ENCODE data around the gene C3orf62.

The C3orf62 gene

GRCh38 chr3:49276475-49277382, at the start of gene C3orf62:
C3orf62 (minus strand) TSS chr3:49277232; CDS start chr3:49276872, 360 bp downstream.
- DNase-seq = no peak

DNA sequence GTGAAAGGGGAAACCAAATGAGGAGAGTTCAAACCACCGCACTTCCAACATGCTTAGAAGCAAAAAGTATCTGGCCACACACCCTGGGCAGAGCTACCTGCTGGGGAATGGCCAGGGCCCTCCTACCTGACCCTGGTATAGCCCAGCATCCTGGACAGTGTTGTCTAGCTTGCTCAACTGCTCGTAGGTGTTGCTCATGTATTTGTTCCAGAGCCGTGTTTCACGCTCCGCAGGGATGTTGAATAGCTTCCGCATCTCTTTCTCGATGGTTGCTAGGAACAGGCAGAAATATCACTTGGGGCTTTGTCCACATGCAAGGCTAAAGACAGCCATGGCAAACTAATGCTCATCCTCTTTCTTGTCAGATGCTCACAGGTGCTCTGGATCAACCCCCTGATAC, 47.7 kb upstream of the C3orf62 start:
- DNase-seq = no peak

GRCh38 chr3:49316696-49317457, 39.8 kb upstream of the C3orf62 start:
- DNase-seq = no peak

GRCh38 chr3:49313896-49314688, 37.1 kb upstream of the C3orf62 start:
- DNase-seq = no peak

DNA sequence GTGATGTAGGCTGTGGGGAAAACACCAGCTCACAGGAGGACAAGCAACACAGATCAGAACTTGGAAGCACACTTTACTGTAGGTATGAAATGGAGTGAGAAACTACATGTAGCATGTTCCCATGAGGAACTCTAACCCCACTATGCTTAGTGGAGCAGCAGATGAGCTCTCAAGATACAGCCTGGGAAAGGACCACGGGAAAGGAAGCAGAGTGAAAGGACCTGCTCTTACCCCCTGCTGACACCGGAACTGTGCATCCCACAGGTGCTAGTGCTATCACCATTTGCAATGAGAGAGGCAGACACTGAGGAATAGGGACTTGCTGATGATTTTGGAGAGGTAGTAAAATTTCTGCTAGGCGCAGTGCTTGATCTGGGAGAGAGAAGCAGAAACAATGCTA, 34.3 kb upstream of the C3orf62 start:
- DNase-seq = no peak

DNA sequence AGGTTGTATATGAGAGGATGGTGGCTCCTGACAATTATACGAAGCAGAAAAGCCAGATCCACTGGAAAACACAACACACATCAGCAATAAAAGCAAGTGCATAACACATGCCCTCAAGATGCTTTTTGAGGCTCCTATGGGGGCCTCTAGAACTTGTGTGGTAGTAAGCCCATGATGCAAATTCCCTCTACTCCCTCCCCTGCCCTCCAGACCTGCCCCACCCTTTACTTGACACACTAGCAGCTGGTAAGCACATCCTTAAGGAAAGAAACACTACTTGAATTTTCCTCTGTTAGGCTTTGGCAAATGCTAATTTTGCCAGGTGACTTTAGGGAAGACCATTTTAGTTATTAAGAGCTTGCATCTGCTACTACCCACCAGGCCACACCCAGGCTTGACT, 33.6 kb upstream of the C3orf62 start:
- no peak for DNase-seq

- no peak for DNase-seq
Observed at GRCh38 chr3:49305608-49306007, 28.6 kb upstream of the C3orf62 start.

DNA sequence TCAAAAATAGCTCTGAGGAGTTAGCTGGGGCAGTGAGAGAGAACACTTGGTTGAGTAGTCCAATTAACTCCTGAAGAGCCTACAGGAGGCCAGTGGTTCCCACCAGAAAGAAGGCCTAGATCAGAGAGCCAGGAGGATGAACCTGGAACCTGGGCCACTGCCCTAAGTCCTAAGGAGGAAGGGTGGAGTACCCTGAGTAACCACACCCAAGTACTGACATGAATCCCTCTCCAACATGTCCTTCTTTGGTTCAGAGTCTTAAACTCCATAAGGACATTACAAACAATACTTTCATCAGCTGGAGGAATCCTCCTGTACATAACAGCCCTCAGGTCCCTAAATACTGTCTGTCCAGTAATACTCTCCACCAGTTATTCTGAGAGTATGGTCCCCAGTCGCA, 25.6 kb upstream of the C3orf62 start:
- no peak for DNase-seq

DNA sequence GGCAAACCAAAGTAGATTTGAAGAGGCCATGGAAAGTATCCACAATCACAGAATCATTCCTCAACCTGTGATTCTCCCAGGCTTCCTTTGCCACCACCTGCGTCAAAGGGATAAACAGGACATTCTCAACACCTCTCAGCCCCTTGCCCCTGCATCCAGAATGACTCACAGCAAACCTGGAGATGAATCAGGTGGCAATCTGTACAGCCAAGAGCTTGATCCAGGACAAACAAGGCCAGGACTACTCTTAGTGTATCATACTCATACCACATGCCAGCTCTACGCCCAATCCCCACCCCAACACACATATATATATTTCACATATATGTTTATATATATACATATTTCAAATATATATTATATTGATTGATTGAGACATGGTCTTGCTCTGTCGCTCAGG, 23.6 kb upstream of the C3orf62 start:
- DNase-seq = no peak

- no peak for DNase-seq
Observed at GRCh38 chr3:49298511-49298910, 21.5 kb upstream of the C3orf62 start.

DNA sequence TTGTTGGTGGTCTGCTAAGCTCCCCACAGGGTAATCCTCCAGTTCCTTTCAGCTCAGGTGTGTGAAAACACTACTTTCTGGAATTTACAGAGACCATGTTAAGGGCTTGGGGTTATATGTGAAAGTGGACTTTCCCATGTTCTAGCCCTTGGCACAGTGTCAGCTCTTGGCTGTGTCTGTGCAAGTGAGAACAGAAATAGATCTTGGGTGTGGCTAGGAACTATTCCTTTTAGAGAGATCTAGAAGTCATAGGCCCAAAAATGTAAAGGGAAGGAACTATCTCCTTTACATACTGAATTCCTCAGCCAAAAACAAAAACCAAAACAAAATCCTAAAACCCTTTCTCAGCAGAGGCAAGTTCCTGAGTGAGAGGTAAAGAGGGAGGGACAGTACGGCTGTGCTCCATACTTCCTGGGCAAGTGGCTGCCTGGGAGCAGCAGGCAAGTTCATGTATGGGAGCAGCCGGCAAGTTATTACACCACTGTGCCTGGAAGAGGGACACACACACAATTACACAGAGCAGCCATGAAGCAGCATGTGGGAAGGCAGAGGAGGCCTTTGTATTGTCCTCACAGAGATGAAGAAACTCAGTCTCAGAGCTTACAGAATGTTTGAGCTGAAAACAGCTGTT, 19.9 kb upstream of the C3orf62 start:
- DNase-seq = no peak

- DNase-seq = no peak
Observed at GRCh38 chr3:49295489-49296058, 18.5 kb upstream of the C3orf62 start.

GRCh38 chr3:49294343-49294742, 17.3 kb upstream of the C3orf62 start:
- no peak for DNase-seq

GRCh38 chr3:49283997-49284396, 7.0 kb upstream of the C3orf62 start:
- no peak for DNase-seq

GRCh38 chr3:49279376-49279775, 2.3 kb upstream of the C3orf62 start:
- no peak for DNase-seq

DNA sequence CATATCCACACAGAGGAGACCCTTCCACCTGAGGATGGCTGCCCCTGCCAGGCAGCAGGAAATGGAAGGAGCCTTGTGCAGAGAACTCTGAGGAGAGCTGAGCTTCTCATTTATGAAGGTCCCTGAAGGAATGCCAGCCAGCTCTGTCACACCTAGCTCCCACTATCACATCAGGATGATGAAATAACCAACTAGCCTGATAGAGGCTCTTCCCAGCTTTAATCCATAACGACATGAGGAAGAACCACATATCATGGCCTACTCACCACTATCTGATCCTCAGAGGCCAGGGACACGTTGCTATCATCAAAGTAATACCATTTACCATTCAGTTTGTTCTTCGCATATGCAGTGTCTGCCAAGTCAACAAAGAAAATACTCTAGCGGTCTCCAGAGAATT, 1.5 kb upstream of the C3orf62 start:
- no peak for DNase-seq

DNA sequence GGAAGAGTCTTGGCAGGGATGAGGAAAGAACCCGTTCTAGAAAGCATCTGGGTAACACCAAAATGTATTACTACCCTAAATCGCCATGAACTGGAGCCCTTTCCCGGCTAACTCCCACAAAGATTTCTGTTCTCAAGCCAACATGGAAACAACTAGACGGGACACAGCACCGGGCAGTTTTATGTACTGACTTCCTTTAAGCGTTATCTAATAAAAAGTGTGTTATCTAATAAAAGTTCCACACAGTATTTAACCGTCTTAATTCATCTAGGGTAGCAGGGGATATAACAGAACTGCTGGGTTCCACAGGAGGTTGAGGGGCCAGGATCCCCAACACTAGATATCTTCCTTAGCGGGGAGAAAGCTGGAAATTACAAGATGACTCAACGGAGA, 347 bp upstream of the C3orf62 start:
- no peak for DNase-seq

GRCh38 chr3:49273825-49274532, 3.1 kb downstream of the C3orf62 start:
- DNase-seq = no peak

GRCh38 chr3:49271047-49271446, 6.0 kb downstream of the C3orf62 start:
- no peak for DNase-seq

- DNase-seq = no peak
Observed at GRCh38 chr3:49270156-49270500, 6.9 kb downstream of the C3orf62 start.

DNA sequence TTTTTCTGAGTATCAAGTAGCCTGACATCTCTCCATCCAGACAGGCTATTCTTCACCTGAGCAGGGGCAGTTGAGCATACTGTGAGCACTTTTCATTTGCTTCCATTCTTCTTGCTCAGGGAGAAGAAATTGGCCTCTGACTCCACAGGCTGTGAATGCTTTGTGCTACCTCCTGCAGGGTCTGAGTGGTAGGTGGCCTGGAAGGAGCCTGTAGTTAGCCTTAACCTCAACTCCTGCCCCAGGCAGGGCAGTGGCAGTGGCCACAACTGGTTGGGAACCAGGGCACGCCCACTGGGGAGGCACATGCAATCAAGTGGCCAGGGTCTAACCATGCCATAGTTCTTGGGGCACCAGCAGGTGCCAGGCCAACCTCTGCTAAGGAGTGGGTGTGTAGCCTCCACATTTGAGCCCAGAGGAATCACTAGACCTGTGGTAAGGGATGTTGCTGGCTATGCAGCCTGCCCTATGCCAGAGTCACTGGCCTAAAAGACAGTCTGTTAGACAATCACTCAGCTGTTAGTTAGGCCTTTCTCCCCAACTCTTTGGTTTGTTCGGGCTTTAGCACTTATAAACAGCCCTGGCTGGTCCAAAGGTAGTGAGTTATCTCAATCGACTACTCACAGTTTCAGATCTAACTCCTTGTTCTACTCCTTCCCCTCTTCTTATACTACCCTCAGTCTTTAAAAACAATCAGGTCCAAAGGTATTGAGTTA, 7.4 kb downstream of the C3orf62 start:
- no peak for DNase-seq
